ENCODE results near the gene HOXA13.

Gene HOXA13

DNA sequence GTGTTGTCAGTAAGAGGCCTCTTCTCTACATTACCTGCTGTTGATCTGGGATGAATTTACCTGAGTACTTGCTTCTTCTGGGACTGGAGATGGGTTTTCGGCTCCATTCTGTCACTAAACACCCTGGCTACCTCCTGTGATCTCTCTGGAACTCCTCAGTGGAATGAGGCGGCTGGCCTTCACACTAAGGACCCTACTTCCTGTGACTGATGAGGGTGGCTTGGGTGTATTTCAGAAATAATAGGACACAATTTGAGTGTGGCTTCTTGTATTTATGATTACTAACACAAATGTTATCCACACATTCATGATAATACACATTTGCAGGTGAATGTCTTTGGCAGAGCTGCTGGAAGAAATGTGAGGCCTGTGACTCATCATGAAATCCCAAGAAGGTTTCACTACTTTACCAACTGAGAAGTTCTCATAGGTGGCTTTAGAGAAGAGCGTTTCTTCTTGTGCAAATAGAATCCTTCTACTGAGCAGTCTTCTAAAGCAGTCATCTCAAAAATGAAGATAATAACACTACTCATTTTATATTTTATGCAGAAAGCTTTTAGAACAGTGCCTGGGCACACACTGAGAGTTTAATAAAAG lies 21.4 kb upstream of the HOXA13 start:
- Histone ChIP-seq H3K18ac (ENCODE audit: low read length) (no peak overlapping the region), H2BK120ac (ENCODE audit: insufficient read depth, low read length, poor library complexity) (no peak overlapping the region), H4K8ac (ENCODE audit: low read depth, low read length) (no peak overlapping the region), H2AK5ac (ENCODE audit: low read length) (no peak overlapping the region), H4K91ac (ENCODE audit: low read depth, low read length) (no peak overlapping the region), H3K4me1 (ENCODE audit: control insufficient read depth in 1 of 2, insufficient read depth in 2 of 2, low read length in 2 of 2) (peaks cover 0 to 3% of the 10 kb centered on the region in 2 experiments), H2AFZ (ENCODE audit: insufficient read depth, low read length, poor library complexity) (no peak overlapping the region), H3K79me2 (ENCODE audit: control insufficient read depth, insufficient read depth, low read length, poor library complexity) (no peaks in the 10 kb centered on the region), H3K23ac (ENCODE audit: low read length) (no peak overlapping the region), H2BK5ac (ENCODE audit: low read depth, low read length, poor library complexity) (no peak overlapping the region), H3K79me1 (ENCODE audit: low read length) (no peaks in the 10 kb centered on the region), H3K9me3 (ENCODE audit: insufficient read depth, low read depth, low read length) (peaks cover 6% of the 10 kb centered on the region), H3K14ac (ENCODE audit: low read length) (no peak overlapping the region), H3K27me3 (ENCODE audit: insufficient read depth, low read length) (peaks cover 39% of the 10 kb centered on the region), H3K4me2 (ENCODE audit: low read length) (no peak overlapping the region), H3K4me3 (ENCODE audit: low read depth, low read length) (no peak overlapping the region), H4K12ac (ENCODE audit: low read depth, low read length) (no peak overlapping the region), H3K36me3 (ENCODE audit: control insufficient read depth in 1 of 2, insufficient read depth in 2 of 2, low read length in 2 of 2) (no peaks in the 10 kb centered on the region), H3K4ac (ENCODE audit: low read depth, low read length) (no peak overlapping the region), H3K27ac (ENCODE audit: low read depth, low read length) (no peak overlapping the region), H3K9ac (ENCODE audit: low read length) (no peak overlapping the region), H2BK12ac (ENCODE audit: low read length) (no peak overlapping the region)
- DNase-seq, result no peak
- no CpG with 5 or more reads among the region's 3 CpGs for WGBS (ENCODE audit: extremely low coverage, insufficient coverage, insufficient read length)

DNA sequence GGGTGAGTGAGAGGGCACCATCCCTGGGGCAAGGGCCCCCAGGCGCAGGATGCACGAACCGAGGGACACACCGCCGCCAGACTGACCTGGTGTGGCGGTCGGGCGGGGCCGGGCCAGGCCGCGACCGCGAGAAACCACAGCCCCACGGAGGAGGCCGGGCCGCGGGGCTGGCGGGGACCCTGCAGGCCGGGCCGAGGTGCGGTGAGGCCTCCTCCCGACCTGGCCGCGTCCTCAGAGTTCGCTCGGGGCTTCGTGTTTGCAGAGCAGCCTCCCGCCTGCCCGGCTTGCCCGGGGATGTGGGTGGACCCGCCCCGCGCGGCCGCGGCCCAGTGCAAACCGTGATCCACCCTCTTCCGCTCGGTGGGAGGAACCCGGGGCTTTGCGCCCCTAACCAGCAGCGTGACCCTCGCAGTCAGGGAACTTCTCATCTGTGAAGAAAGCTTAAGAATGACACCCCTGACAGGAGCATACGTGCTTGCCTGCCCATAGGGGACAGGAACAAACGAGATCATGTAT lies 20.6 kb upstream of the HOXA13 start:
- H3K79me2 ChIP-seq (ENCODE audit: control insufficient read depth, insufficient read depth, low read length, poor library complexity), result no peaks in the 10 kb centered on the region
- peak overlapping the region; percentile 29 for H3K9ac ChIP-seq (ENCODE audit: low read length)
- H3K9me3 ChIP-seq (ENCODE audit: insufficient read depth, low read depth, low read length), result peaks cover 6% of the 10 kb centered on the region
- no CpG with 5 or more reads among the region's 45 CpGs for WGBS (ENCODE audit: extremely low coverage, insufficient coverage, insufficient read length)
- H3K79me1 ChIP-seq (ENCODE audit: low read length), result no peaks in the 10 kb centered on the region
- H3K14ac ChIP-seq (ENCODE audit: low read length), result no peak overlapping the region
- H3K4ac ChIP-seq (ENCODE audit: low read depth, low read length), result no peak overlapping the region
- no peak overlapping the region for H4K91ac ChIP-seq (ENCODE audit: low read depth, low read length)
- no peak overlapping the region for H2BK12ac ChIP-seq (ENCODE audit: low read length)
- H3K36me3 ChIP-seq (ENCODE audit: control insufficient read depth in 1 of 2, insufficient read depth in 2 of 2, low read length in 2 of 2), result no peaks in the 10 kb centered on the region
- no peak overlapping the region for H2AFZ ChIP-seq (ENCODE audit: insufficient read depth, low read length, poor library complexity)
- H4K8ac ChIP-seq (ENCODE audit: low read depth, low read length), result no peak overlapping the region
- no peak for DNase-seq
- no peak overlapping the region for H4K12ac ChIP-seq (ENCODE audit: low read depth, low read length)
- no peak overlapping the region for H3K18ac ChIP-seq (ENCODE audit: low read length)
- peaks cover 0 to 2% of the 10 kb centered on the region in 2 experiments for H3K4me1 ChIP-seq (ENCODE audit: control insufficient read depth in 1 of 2, insufficient read depth in 2 of 2, low read length in 2 of 2)
- no peak overlapping the region for H3K23ac ChIP-seq (ENCODE audit: low read length)
- H3K4me2 ChIP-seq (ENCODE audit: low read length), result no peak overlapping the region
- H3K4me3 ChIP-seq (ENCODE audit: low read depth, low read length), result peak overlapping the region; percentile 34
- no peak overlapping the region for H2BK120ac ChIP-seq (ENCODE audit: insufficient read depth, low read length, poor library complexity)
- no peak overlapping the region for H2AK5ac ChIP-seq (ENCODE audit: low read length)
- peaks cover 39% of the 10 kb centered on the region for H3K27me3 ChIP-seq (ENCODE audit: insufficient read depth, low read length)
- no peak overlapping the region for H2BK5ac ChIP-seq (ENCODE audit: low read depth, low read length, poor library complexity)
- no peak overlapping the region for H3K27ac ChIP-seq (ENCODE audit: low read depth, low read length)

DNA sequence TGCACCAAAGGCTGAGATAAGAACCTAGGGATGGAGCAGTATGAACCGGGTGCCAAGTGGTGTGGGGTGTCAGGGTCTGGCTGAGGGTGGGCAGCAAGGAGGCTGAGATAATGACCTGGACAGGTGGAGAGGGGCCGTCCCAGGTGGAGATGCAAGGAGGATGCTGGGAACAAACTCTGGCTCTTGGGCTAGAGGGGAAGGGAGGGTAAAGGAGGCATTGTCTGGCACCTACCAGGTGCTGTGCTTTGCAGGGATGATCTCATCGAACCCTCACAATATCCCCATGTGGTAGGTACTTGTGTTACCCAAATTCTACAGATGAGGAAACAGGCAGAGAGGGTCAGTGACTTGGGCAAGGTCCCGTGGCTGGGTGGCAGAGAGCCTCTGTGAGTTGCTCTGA lies 19.9 kb upstream of the HOXA13 start:
- Histone ChIP-seq H3K4ac (ENCODE audit: low read depth, low read length) (no peak overlapping the region), H2AK5ac (ENCODE audit: low read length) (no peak overlapping the region), H3K9ac (ENCODE audit: low read length) (no peak overlapping the region), H3K9me3 (ENCODE audit: insufficient read depth, low read depth, low read length) (peaks cover 6% of the 10 kb centered on the region), H4K12ac (ENCODE audit: low read depth, low read length) (no peak overlapping the region), H3K27ac (ENCODE audit: low read depth, low read length) (no peak overlapping the region), H3K14ac (ENCODE audit: low read length) (no peak overlapping the region), H2BK5ac (ENCODE audit: low read depth, low read length, poor library complexity) (no peak overlapping the region), H2BK12ac (ENCODE audit: low read length) (no peak overlapping the region), H2BK120ac (ENCODE audit: insufficient read depth, low read length, poor library complexity) (no peak overlapping the region), H3K79me2 (ENCODE audit: control insufficient read depth, insufficient read depth, low read length, poor library complexity) (no peaks in the 10 kb centered on the region), H3K4me2 (ENCODE audit: low read length) (no peak overlapping the region), H3K27me3 (ENCODE audit: insufficient read depth, low read length) (peaks cover 35% of the 10 kb centered on the region), H3K79me1 (ENCODE audit: low read length) (no peaks in the 10 kb centered on the region), H3K4me3 (ENCODE audit: low read depth, low read length) (no peak overlapping the region), H3K18ac (ENCODE audit: low read length) (no peak overlapping the region), H4K8ac (ENCODE audit: low read depth, low read length) (no peak overlapping the region), H3K36me3 (ENCODE audit: control insufficient read depth in 1 of 2, insufficient read depth in 2 of 2, low read length in 2 of 2) (no peaks in the 10 kb centered on the region), H2AFZ (ENCODE audit: insufficient read depth, low read length, poor library complexity) (no peak overlapping the region), H3K23ac (ENCODE audit: low read length) (no peak overlapping the region), H3K4me1 (ENCODE audit: control insufficient read depth in 1 of 2, insufficient read depth in 2 of 2, low read length in 2 of 2) (no peaks in the 10 kb centered on the region), H4K91ac (ENCODE audit: low read depth, low read length) (no peak overlapping the region)
- no CpG with 5 or more reads among the region's 4 CpGs for WGBS (ENCODE audit: extremely low coverage, insufficient coverage, insufficient read length)
- no peak for DNase-seq

DNA sequence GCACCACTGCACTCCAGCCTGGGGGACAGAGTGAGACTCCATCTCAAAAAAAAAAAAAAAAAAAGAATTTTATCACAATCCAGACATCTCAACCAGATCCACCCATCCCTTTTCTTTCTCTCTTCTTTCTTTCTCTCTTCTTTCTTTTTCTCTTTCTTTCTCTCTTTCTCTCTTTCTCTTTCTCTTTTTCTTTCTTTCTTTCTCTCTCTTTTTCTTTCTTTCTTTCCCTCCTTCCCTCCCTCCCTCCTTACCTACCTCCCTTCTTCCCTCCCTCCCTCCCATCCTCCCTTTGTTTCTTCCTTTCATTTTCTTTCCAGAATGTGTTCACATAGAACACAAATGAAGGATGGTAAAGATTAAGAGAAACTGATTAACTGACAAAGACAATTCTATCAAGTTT lies 18.1 kb upstream of the HOXA13 start:
- Histone ChIP-seq H3K79me2 (ENCODE audit: control insufficient read depth, insufficient read depth, low read length, poor library complexity) (no peaks in the 10 kb centered on the region), H3K9ac (ENCODE audit: low read length) (no peak overlapping the region), H3K36me3 (ENCODE audit: control insufficient read depth in 1 of 2, insufficient read depth in 2 of 2, low read length in 2 of 2) (no peaks in the 10 kb centered on the region), H4K12ac (ENCODE audit: low read depth, low read length) (no peak overlapping the region), H4K8ac (ENCODE audit: low read depth, low read length) (no peak overlapping the region), H2BK120ac (ENCODE audit: insufficient read depth, low read length, poor library complexity) (no peak overlapping the region), H3K23ac (ENCODE audit: low read length) (no peak overlapping the region), H3K27ac (ENCODE audit: low read depth, low read length) (no peak overlapping the region), H2AK5ac (ENCODE audit: low read length) (no peak overlapping the region), H3K9me3 (ENCODE audit: insufficient read depth, low read depth, low read length) (peaks cover 11% of the 10 kb centered on the region), H3K79me1 (ENCODE audit: low read length) (no peaks in the 10 kb centered on the region), H2BK5ac (ENCODE audit: low read depth, low read length, poor library complexity) (no peak overlapping the region), H3K4ac (ENCODE audit: low read depth, low read length) (no peak overlapping the region), H3K4me3 (ENCODE audit: low read depth, low read length) (no peak overlapping the region), H3K14ac (ENCODE audit: low read length) (no peak overlapping the region), H4K91ac (ENCODE audit: low read depth, low read length) (no peak overlapping the region), H3K4me2 (ENCODE audit: low read length) (no peak overlapping the region), H3K27me3 (ENCODE audit: insufficient read depth, low read length) (peaks cover 50% of the 10 kb centered on the region), H2BK12ac (ENCODE audit: low read length) (no peak overlapping the region), H3K4me1 (ENCODE audit: control insufficient read depth in 1 of 2, insufficient read depth in 2 of 2, low read length in 2 of 2) (peaks cover 0 to 5% of the 10 kb centered on the region in 2 experiments), H3K18ac (ENCODE audit: low read length) (no peak overlapping the region), H2AFZ (ENCODE audit: insufficient read depth, low read length, poor library complexity) (no peak overlapping the region)
- DNase-seq, result no peak
